ENCODE measurements around the gene DCAF10. TPM values are rescaled to one million over a fixed set of nuclear protein-coding genes. Genes with fewer than 3 reads are reported as not detected.

DCAF10 gene
- total RNA-seq, 1 experiment from 2014 or later: 13.5 TPM

DNA sequence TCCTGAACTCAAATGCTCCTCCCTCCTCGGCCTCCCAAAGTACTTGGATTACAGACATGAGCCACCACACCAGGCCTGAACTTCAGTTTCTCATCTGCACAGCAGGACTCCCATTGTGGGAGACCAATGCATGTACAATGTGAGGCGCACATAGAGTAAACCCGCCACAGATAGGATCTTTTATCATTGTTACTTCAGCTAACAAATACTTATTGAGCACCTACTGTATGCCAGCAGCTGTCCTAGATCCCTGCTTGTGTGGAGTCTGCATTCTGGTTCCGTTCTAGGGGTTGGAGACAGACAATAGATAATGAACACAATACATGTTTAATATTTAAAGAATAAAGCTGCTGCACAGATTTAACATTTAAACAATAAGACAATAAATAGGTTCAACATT lies 109.7 kb downstream of the DCAF10 start:
- H3K27me3 Mint-ChIP-seq (ENCODE audit: insufficient read depth, unreplicated experiment): no peaks in the 10 kb centered on the region
- H3K9me3 Mint-ChIP-seq (ENCODE audit: unreplicated experiment): no peaks in the 10 kb centered on the region
- H3K4me1 ChIP-seq: peaks cover 18% of the 10 kb centered on the region
- no peaks in the 10 kb centered on the region for H3K9me3 ChIP-seq
- no peak for DNase-seq
- BruUV-seq (replicated peaks): no TSS peak
- TF ChIP-seq, protein P1, sequence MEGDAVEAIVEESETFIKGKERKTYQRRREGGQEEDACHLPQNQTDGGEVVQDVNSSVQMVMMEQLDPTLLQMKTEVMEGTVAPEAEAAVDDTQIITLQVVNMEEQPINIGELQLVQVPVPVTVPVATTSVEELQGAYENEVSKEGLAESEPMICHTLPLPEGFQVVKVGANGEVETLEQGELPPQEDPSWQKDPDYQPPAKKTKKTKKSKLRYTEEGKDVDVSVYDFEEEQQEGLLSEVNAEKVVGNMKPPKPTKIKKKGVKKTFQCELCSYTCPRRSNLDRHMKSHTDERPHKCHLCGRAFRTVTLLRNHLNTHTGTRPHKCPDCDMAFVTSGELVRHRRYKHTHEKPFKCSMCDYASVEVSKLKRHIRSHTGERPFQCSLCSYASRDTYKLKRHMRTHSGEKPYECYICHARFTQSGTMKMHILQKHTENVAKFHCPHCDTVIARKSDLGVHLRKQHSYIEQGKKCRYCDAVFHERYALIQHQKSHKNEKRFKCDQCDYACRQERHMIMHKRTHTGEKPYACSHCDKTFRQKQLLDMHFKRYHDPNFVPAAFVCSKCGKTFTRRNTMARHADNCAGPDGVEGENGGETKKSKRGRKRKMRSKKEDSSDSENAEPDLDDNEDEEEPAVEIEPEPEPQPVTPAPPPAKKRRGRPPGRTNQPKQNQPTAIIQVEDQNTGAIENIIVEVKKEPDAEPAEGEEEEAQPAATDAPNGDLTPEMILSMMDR (IDR thresholded peaks at IDR 0.05; ENCODE audit: insufficient read depth in 1 of 2, low read depth in 1 of 2, low read length in 1 of 2, severe bottlenecking in 1 of 2, unreplicated experiment in 1 of 2): no peak
- ChIA-PET POLR2A (interaction anchor here (0.6 kb wide), 1 partner anchor 1867 kb away, joined by 4 read pairs; no protein-coding TSS in a partner anchor), CTCF (no interaction called here)
- no peak overlapping the region for H3K27ac Mint-ChIP-seq (ENCODE audit: unreplicated experiment)
- H3K36me3 Mint-ChIP-seq (ENCODE audit: insufficient read depth, unreplicated experiment): peaks cover 20% of the 10 kb centered on the region
- intact Hi-C loops (cut with micrococcal nuclease; ENCODE audit: unreplicated experiment): no loop called here
- no peaks in the 10 kb centered on the region for H3K36me3 ChIP-seq (ENCODE audit: control insufficient read depth, insufficient read depth, low read length)
- H3K4me1 Mint-ChIP-seq (ENCODE audit: low read depth, unreplicated experiment): peaks cover 20% of the 10 kb centered on the region
- no peaks in the 10 kb centered on the region for H3K27me3 ChIP-seq (replicated peaks; ENCODE audit: control insufficient read depth, insufficient read depth, low read length)
- H3K4me3 ChIP-seq (ENCODE audit: low read depth, low read length): no peak overlapping the region
- H3K4me3 Mint-ChIP-seq (ENCODE audit: unreplicated experiment): peak overlapping the region; percentile 14

DNA sequence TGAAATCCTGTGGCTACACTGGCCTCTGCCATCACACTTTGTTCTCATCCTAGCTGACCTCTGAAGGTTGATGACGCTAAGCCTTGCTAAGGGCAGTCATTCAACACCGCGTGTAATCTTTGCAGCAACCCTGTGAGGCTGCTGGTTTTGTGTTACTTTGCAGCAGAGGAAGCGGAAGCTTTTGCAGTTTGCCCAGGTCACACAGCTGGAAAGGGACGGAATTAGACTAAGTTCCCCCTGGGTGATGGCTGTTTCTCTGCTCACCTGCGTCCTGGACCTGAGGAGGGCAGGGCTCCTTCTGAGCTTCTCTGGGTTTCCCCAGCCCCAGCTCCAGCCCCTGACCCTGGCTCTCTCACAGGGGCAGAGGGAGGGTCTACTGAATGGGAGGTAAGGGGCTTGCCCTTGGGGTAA lies 110.7 kb downstream of the DCAF10 start:
- H3K4me1 Mint-ChIP-seq (ENCODE audit: low read depth, unreplicated experiment): peaks cover 17% of the 10 kb centered on the region
- TF ChIP-seq, protein P1 (IDR thresholded peaks at IDR 0.05; ENCODE audit: insufficient read depth in 1 of 2, low read depth in 1 of 2, low read length in 1 of 2, severe bottlenecking in 1 of 2, unreplicated experiment in 1 of 2): no peak
- Histone ChIP-seq H3K9me3 (no peaks in the 10 kb centered on the region), H3K4me1 (peaks cover 17% of the 10 kb centered on the region), H3K4me3 (ENCODE audit: low read depth, low read length) (no peak overlapping the region), H3K27me3 (replicated peaks; ENCODE audit: control insufficient read depth, insufficient read depth, low read length) (no peaks in the 10 kb centered on the region), H3K36me3 (ENCODE audit: control insufficient read depth, insufficient read depth, low read length) (no peaks in the 10 kb centered on the region)
- no TSS peak for BruUV-seq (replicated peaks)
- no peaks in the 10 kb centered on the region for H3K9me3 Mint-ChIP-seq (ENCODE audit: unreplicated experiment)
- no peaks in the 10 kb centered on the region for H3K27me3 Mint-ChIP-seq (ENCODE audit: insufficient read depth, unreplicated experiment)
- intact Hi-C loops (cut with micrococcal nuclease; ENCODE audit: unreplicated experiment): no loop called here
- H3K36me3 Mint-ChIP-seq (ENCODE audit: insufficient read depth, unreplicated experiment): peaks cover 28% of the 10 kb centered on the region
- POLR2A ChIA-PET: no interaction called here
- no peak overlapping the region for H3K27ac Mint-ChIP-seq (ENCODE audit: unreplicated experiment)
- no peak overlapping the region for H3K4me3 Mint-ChIP-seq (ENCODE audit: unreplicated experiment)
- CTCF ChIA-PET: interaction anchor here (0.7 kb wide), 1 partner anchor 173 kb away, joined by 3 read pairs; no protein-coding TSS in a partner anchor
- no peak for DNase-seq

DNA sequence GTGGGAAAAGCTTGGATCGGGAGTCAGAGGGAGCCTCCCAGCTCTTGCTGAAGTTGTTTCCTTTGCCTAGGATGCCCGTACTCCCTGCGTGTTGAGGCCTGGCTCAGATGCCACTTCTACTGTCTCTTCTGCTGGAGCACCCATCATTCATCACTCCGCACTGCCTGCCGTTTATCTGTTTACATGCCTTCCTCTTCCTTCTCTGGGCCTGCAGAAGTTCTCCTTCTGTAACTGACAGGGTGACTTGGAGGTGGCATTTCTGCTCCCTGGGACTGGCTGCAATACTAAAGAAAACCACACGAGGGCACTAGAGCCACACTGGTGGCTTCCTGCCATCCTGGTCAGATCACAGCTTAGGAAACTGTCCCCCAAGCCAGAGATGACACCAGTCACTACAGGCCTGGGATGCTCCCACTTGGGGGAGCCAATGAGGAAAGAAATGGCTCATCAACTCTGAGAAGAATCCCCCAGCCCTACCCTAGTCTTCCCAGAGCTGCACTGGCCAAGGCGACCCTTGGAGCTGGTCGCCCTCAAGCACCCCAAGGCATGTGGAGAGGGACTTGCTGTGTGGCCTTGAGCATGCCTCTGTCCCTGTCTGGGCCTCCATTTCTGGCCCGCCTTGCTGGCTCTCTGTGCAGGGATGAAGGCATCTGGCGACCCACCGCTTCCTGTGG lies 113.0 kb downstream of the DCAF10 start:
- peak; percentile 86 to 93 for DNase-seq
- H3K4me3 Mint-ChIP-seq (ENCODE audit: unreplicated experiment): no peak overlapping the region
- no peaks in the 10 kb centered on the region for H3K9me3 Mint-ChIP-seq (ENCODE audit: unreplicated experiment)
- POLR2A ChIA-PET: no interaction called here
- Histone ChIP-seq H3K4me1 (peaks cover 10% of the 10 kb centered on the region), H3K9me3 (no peaks in the 10 kb centered on the region), H3K27me3 (replicated peaks; ENCODE audit: control insufficient read depth, insufficient read depth, low read length) (no peaks in the 10 kb centered on the region), H3K4me3 (ENCODE audit: low read depth, low read length) (no peak overlapping the region), H3K36me3 (ENCODE audit: control insufficient read depth, insufficient read depth, low read length) (no peaks in the 10 kb centered on the region)
- peaks cover 11% of the 10 kb centered on the region for H3K4me1 Mint-ChIP-seq (ENCODE audit: low read depth, unreplicated experiment)
- CTCF ChIA-PET: interaction anchor here (0.6 to 2.2 kb wide), 28 partner anchors 11 to 447 kb away, joined by 3 to 25 read pairs (median 4); partner anchors contain the start of gene SHB
- peaks cover 35% of the 10 kb centered on the region for H3K36me3 Mint-ChIP-seq (ENCODE audit: insufficient read depth, unreplicated experiment)
- TF ChIP-seq, protein P1 (IDR thresholded peaks at IDR 0.05; ENCODE audit: insufficient read depth in 1 of 2, low read depth in 1 of 2, low read length in 1 of 2, severe bottlenecking in 1 of 2, unreplicated experiment in 1 of 2): peak; percentile 88 to 93
- H3K27ac Mint-ChIP-seq (ENCODE audit: unreplicated experiment): peak overlapping the region; percentile 57
- BruUV-seq (replicated peaks): no TSS peak
- intact Hi-C loops (cut with micrococcal nuclease; ENCODE audit: unreplicated experiment): loop anchor here (1.0 to 2.0 kb wide), 7 partner anchors 29 to 450 kb away; no protein-coding TSS in a partner anchor
- H3K27me3 Mint-ChIP-seq (ENCODE audit: insufficient read depth, unreplicated experiment): no peaks in the 10 kb centered on the region
